Neural progenitor cell (in vitro differentiated cells): Measurements from ENCODE around the gene POLDIP2. TPM values are rescaled to one million over a fixed set of nuclear protein-coding genes. Genes with fewer than 3 reads are reported as not detected.

Experiments used
- DNase-seq: peaks from one replicate; pipeline ENCODE4 v3.0.0-alpha.2; 2016; ENCODE audit warnings: low spot score
- H2AFZ ChIP-seq: fragments of 200-600 bp; sonication (generic); replicated peaks from 2 replicates; pipeline ENCODE4 v1.6.1; 2016; ENCODE audit warnings: antibody characterized with exemption
- H3F3A ChIP-seq: fragments of 200-600 bp; sonication (generic); 2 replicates; pipeline ENCODE4 v1.6.1; 2016; ENCODE audit warnings: antibody characterized with exemption, low read depth
- H3K27ac ChIP-seq: fragments of 200-600 bp; sonication (generic); 2 replicates; pipeline ENCODE4 v1.5.1; 2016; ENCODE audit warnings: mild to moderate bottlenecking
- H3K27me3 ChIP-seq: fragments of 200-600 bp; sonication (generic); 2 replicates; pipeline ENCODE4 v1.6.1; 2016; ENCODE audit warnings: mild to moderate bottlenecking, moderate library complexity
- H3K36me3 ChIP-seq: fragments of 200-600 bp; sonication (generic); 2 replicates; pipeline ENCODE4 v1.5.1; 2016
- H3K4me1 ChIP-seq: fragments of 200-600 bp; sonication (generic); 2 replicates; pipeline ENCODE4 v1.6.1; 2016; ENCODE audit warnings: mixed run types
- H3K4me2 ChIP-seq: fragments of 200-600 bp; sonication (generic); 2 replicates; pipeline ENCODE4 v1.6.1; 2016
- H3K4me3 ChIP-seq: fragments of 200-600 bp; sonication (generic); 2 replicates; pipeline ENCODE4 v1.5.1; 2016
- H3K79me2 ChIP-seq: fragments of 200-600 bp; sonication (generic); 2 replicates; pipeline ENCODE4 v1.6.1; 2016; ENCODE audit warnings: low read depth
- H3K9ac ChIP-seq: fragments of 200-600 bp; sonication (generic); 2 replicates; pipeline ENCODE4 v1.6.1; 2016
- H3K9me3 ChIP-seq: fragments of 200-600 bp; sonication (generic); 2 replicates; pipeline ENCODE4 v1.5.1; 2016; ENCODE audit warnings: low read depth
- H4K20me1 ChIP-seq: fragments of 200-600 bp; sonication (generic); 2 replicates; pipeline ENCODE4 v1.6.1; 2016; ENCODE audit warnings: low read depth
- H3K27ac Mint-ChIP-seq: 3 replicates; pipeline ENCODE4 v1.8.0; 2021; ENCODE audit warnings: mixed read lengths
- H3K27me3 Mint-ChIP-seq: 2 replicates; pipeline ENCODE4 v1.8.0; 2022; ENCODE audit warnings: low read depth, mild to moderate bottlenecking, inconsistent platforms, moderate library complexity, mixed read lengths; ENCODE audit not compliant: insufficient read depth
- H3K36me3 Mint-ChIP-seq: 3 replicates; pipeline ENCODE4 v1.8.0; 2021; ENCODE audit warnings: mixed read lengths
- H3K4me1 Mint-ChIP-seq: 3 replicates; pipeline ENCODE4 v1.8.0; 2021; ENCODE audit warnings: mixed read lengths
- H3K4me3 Mint-ChIP-seq: 3 replicates; pipeline ENCODE4 v1.8.0; 2021; ENCODE audit warnings: mild to moderate bottlenecking, moderate library complexity, mixed read lengths
- H3K9me3 Mint-ChIP-seq: 3 replicates; pipeline ENCODE4 v1.8.0; 2020; ENCODE audit warnings: mixed read lengths
- EZH2 ChIP-seq: fragments of 200-600 bp; sonication (generic); IDR thresholded peaks from 2 replicates; pipeline ENCODE4 v1.6.1; 2017; ENCODE audit warnings: antibody characterized with exemption, mild to moderate bottlenecking, moderate library complexity
- EZH2phosphoT487 ChIP-seq: fragments of 200-600 bp; sonication (generic); IDR thresholded peaks from 2 replicates; pipeline ENCODE4 v1.6.1; 2017; ENCODE audit warnings: antibody characterized with exemption
- total RNA-seq: library from RNA; depleted of rRNA; stranded (reverse); fragments of >200 nt; gene quantifications from 2 replicates; pipeline ENCODE4 v1.2.3, GENCODE V29; 2015; ENCODE audit warnings: low replicate concordance
- TF ChIP-seq, protein P1 (sequence below): fragments of 200-600 bp; sonication (generic); IDR thresholded peaks from 2 replicates; pipeline ENCODE4 v1.5.1; 2017; ENCODE audit warnings: antibody characterized with exemption, mild to moderate bottlenecking

Gene POLDIP2
- total RNA-seq, 1 donor from 2014 or later: 44.6 TPM

DNA sequence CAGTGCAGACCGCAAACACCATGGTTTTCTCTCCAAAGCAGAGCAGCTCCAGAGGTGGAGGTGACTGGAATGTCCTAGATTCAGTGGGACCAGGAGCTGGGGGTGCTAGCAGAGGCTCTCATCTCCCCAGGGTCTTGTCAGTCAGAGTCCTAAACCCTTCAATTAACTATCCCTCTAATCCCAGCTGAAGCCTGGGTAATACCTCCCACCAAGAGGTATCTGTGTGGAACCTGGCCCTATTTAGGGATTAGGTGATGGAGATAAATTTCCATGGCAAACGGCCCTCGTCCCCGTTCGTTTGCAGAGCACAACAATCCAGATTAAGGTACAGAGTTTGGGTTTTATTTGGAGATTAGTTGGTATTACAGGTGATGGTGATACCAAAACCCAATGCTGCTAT lies 5.9 kb upstream of the POLDIP2 start:
- Histone ChIP-seq H2AFZ (no peak overlapping the region), H3K36me3 (peaks cover 4% of the 10 kb centered on the region), H3F3A (no peaks in the 10 kb centered on the region), H3K4me1 (peaks cover 6% of the 10 kb centered on the region), H3K9ac (no peak overlapping the region), H3K9me3 (no peaks in the 10 kb centered on the region), H3K4me3 (no peak overlapping the region), H3K27me3 (no peaks in the 10 kb centered on the region), H3K27ac (no peak overlapping the region), H4K20me1 (no peaks in the 10 kb centered on the region), H3K79me2 (peaks cover 10% of the 10 kb centered on the region), H3K4me2 (no peak overlapping the region)
- H3K27me3 Mint-ChIP-seq: no peaks in the 10 kb centered on the region
- TF ChIP-seq, protein P1, sequence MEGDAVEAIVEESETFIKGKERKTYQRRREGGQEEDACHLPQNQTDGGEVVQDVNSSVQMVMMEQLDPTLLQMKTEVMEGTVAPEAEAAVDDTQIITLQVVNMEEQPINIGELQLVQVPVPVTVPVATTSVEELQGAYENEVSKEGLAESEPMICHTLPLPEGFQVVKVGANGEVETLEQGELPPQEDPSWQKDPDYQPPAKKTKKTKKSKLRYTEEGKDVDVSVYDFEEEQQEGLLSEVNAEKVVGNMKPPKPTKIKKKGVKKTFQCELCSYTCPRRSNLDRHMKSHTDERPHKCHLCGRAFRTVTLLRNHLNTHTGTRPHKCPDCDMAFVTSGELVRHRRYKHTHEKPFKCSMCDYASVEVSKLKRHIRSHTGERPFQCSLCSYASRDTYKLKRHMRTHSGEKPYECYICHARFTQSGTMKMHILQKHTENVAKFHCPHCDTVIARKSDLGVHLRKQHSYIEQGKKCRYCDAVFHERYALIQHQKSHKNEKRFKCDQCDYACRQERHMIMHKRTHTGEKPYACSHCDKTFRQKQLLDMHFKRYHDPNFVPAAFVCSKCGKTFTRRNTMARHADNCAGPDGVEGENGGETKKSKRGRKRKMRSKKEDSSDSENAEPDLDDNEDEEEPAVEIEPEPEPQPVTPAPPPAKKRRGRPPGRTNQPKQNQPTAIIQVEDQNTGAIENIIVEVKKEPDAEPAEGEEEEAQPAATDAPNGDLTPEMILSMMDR: no peak
- TF ChIP-seq EZH2 (no peak), EZH2phosphoT487 (no peak)
- no peak overlapping the region for H3K4me3 Mint-ChIP-seq
- H3K27ac Mint-ChIP-seq: no peak overlapping the region
- H3K9me3 Mint-ChIP-seq: no peaks in the 10 kb centered on the region
- no peak for DNase-seq
- H3K4me1 Mint-ChIP-seq: peaks cover 4% of the 10 kb centered on the region
- peaks cover 8% of the 10 kb centered on the region for H3K36me3 Mint-ChIP-seq

DNA sequence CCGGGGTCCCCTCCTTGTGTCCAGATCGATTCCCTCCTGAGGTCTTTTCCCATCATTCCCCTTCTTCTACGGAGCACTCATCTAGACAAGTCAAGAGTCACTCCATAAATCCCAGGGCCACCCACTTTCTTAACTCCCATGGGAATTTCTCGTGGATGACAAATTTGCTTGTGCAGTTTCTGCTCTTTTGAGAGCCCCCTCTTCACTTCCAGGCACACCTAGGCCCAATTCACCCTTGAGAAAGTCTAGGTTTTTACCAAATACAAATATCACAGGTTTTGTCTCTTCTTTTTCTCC lies 522 bp upstream of the POLDIP2 start:
- Histone ChIP-seq H3F3A (no peaks in the 10 kb centered on the region), H3K27ac (no peak overlapping the region), H3K4me1 (peaks cover 13% of the 10 kb centered on the region), H3K9me3 (no peaks in the 10 kb centered on the region), H3K4me3 (peak overlapping the region; percentile 83), H3K4me2 (peak overlapping the region; percentile 92), H3K27me3 (no peaks in the 10 kb centered on the region), H4K20me1 (no peaks in the 10 kb centered on the region), H3K9ac (peak overlapping the region; percentile 84), H2AFZ (peak overlapping the region; percentile 81), H3K79me2 (peaks cover 32% of the 10 kb centered on the region), H3K36me3 (peaks cover 7% of the 10 kb centered on the region)
- Mint-ChIP-seq H3K4me1 (peaks cover 18% of the 10 kb centered on the region), H3K36me3 (peaks cover 8% of the 10 kb centered on the region), H3K9me3 (no peaks in the 10 kb centered on the region), H3K27me3 (no peaks in the 10 kb centered on the region), H3K27ac (peak overlapping the region; percentile 28), H3K4me3 (peak overlapping the region; percentile 96)
- TF ChIP-seq EZH2phosphoT487 (no peak), EZH2 (no peak)
- TF ChIP-seq, protein P1: no peak
- DNase-seq: no peak

DNA sequence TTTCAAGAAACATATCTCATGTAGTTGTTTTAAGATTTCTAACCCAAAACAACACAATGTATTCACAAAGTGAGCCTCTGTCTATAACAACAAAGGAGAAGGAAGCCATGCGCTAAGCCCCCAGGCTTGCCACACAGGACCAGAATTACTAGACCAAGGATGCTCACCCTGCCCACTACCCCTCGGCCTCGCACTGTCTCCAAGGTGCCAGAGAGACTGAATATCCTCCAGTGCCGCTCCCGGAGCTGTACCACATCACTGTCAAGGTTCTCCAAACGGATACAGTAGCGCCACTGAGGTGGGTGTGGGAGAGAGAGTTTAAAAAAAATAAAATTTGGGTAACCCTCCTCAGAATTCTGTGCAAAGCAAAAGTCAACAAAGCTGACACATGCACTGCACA lies 7.1 kb downstream of the POLDIP2 start:
- no peak for DNase-seq
- peaks cover 15% of the 10 kb centered on the region for H3F3A ChIP-seq
- H3K27ac Mint-ChIP-seq: no peak overlapping the region
- no peaks in the 10 kb centered on the region for H3K9me3 Mint-ChIP-seq
- H3K4me2 ChIP-seq: no peak overlapping the region
- no peaks in the 10 kb centered on the region for H3K9me3 ChIP-seq
- peaks cover 10% of the 10 kb centered on the region for H3K4me1 Mint-ChIP-seq
- H3K36me3 Mint-ChIP-seq: peaks cover 17% of the 10 kb centered on the region
- no peak for TF ChIP-seq EZH2phosphoT487
- no peak for TF ChIP-seq EZH2
- no peak overlapping the region for H2AFZ ChIP-seq
- H3K4me1 ChIP-seq: peaks cover 4% of the 10 kb centered on the region
- H3K4me3 ChIP-seq: no peak overlapping the region
- no peak overlapping the region for H3K9ac ChIP-seq
- peaks cover 6% of the 10 kb centered on the region for H3K36me3 ChIP-seq
- H3K27me3 Mint-ChIP-seq: no peaks in the 10 kb centered on the region
- H3K27me3 ChIP-seq: no peaks in the 10 kb centered on the region
- H3K79me2 ChIP-seq: no peaks in the 10 kb centered on the region
- H4K20me1 ChIP-seq: peaks cover 19% of the 10 kb centered on the region
- H3K27ac ChIP-seq: no peak overlapping the region
- no peak overlapping the region for H3K4me3 Mint-ChIP-seq

DNA sequence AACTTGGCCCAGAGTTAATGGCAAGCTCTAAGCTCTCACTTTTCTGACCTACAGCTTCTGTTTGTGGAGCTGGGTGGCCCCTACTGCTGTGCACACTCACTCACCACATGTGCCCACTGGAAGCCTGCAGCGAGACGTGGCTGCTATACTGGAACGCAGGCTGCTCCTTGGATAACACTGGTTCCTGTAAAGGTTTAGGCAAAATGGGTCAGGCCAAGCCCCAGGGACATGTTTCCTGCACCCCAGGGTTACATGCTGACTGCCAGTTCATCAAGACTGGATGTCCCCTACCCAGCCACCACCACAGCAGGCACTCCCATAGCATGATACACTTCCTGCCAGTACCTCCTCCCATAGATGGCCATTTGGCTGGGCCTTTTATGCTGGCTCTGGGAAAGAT lies 8.3 kb downstream of the POLDIP2 start:
- no peak overlapping the region for H3K27ac ChIP-seq
- H3K9ac ChIP-seq: no peak overlapping the region
- H3K4me1 ChIP-seq: peaks cover 4% of the 10 kb centered on the region
- Mint-ChIP-seq H3K9me3 (no peaks in the 10 kb centered on the region), H3K36me3 (peaks cover 18% of the 10 kb centered on the region), H3K27me3 (no peaks in the 10 kb centered on the region), H3K27ac (no peak overlapping the region), H3K4me1 (peaks cover 10% of the 10 kb centered on the region), H3K4me3 (no peak overlapping the region)
- H2AFZ ChIP-seq: no peak overlapping the region
- no peak for DNase-seq
- H3K4me3 ChIP-seq: no peak overlapping the region
- no peaks in the 10 kb centered on the region for H3K9me3 ChIP-seq
- peaks cover 6% of the 10 kb centered on the region for H3K36me3 ChIP-seq
- peaks cover 17% of the 10 kb centered on the region for H3F3A ChIP-seq
- H4K20me1 ChIP-seq: peaks cover 19% of the 10 kb centered on the region
- TF ChIP-seq, protein P1: no peak
- TF ChIP-seq EZH2: no peak
- H3K79me2 ChIP-seq: no peaks in the 10 kb centered on the region
- H3K27me3 ChIP-seq: no peaks in the 10 kb centered on the region
- H3K4me2 ChIP-seq: no peak overlapping the region
